IPS-11a (cell line): Measurements from ENCODE around the gene ANKRD40.
"Not testable (repeated sequence)": the region's sequence is repeated elsewhere in the genome, so short reads cannot be mapped to it uniquely, and the experiment has no call there.

Experiments used
- H3K4me3 ChIP-seq: one replicate; pipeline ENCODE4 v1.5.1; 2013; ENCODE audit warnings: low read depth, low read length, control low read depth

The ANKRD40 gene

GRCh38 chr17:50686494-50687199 is 21.1 kb downstream of the ANKRD40 start:
- no peak overlapping the region for H3K4me3 ChIP-seq

- no peak overlapping the region for H3K4me3 ChIP-seq
Measured at GRCh38 chr17:50685691-50686493, 21.8 kb downstream of the ANKRD40 start.

GRCh38 chr17:50685334-50685665 is 22.4 kb downstream of the ANKRD40 start:
- H3K4me3 ChIP-seq, result no peak overlapping the region

GRCh38 chr17:50684612-50685333 is 22.9 kb downstream of the ANKRD40 start:
- no peak overlapping the region for H3K4me3 ChIP-seq

GRCh38 chr17:50684288-50684611 is 23.5 kb downstream of the ANKRD40 start:
- no peak overlapping the region for H3K4me3 ChIP-seq

GRCh38 chr17:50683434-50684287 is 24.1 kb downstream of the ANKRD40 start:
- no peak overlapping the region for H3K4me3 ChIP-seq

- H3K4me3 ChIP-seq, result no peak overlapping the region
Measured at GRCh38 chr17:50682938-50683337, 24.8 kb downstream of the ANKRD40 start.

- H3K4me3 ChIP-seq, result no peak overlapping the region
Measured at GRCh38 chr17:50682441-50682840, 25.3 kb downstream of the ANKRD40 start.

GRCh38 chr17:50681263-50682200 is 26.2 kb downstream of the ANKRD40 start:
- no peak overlapping the region for H3K4me3 ChIP-seq

- not testable (repeated sequence) for H3K4me3 ChIP-seq
Measured at GRCh38 chr17:50680543-50681262, 27.0 kb downstream of the ANKRD40 start.

- H3K4me3 ChIP-seq, result no peak overlapping the region
Measured at GRCh38 chr17:50680126-50680525, 27.6 kb downstream of the ANKRD40 start.

GRCh38 chr17:50679008-50679544 is 28.6 kb downstream of the ANKRD40 start:
- H3K4me3 ChIP-seq, result no peak overlapping the region

- no peak overlapping the region for H3K4me3 ChIP-seq
Measured at GRCh38 chr17:50677851-50678375, 29.8 kb downstream of the ANKRD40 start.

GRCh38 chr17:50676065-50676975 is 31.4 kb downstream of the ANKRD40 start:
- no peak overlapping the region for H3K4me3 ChIP-seq

- no peak overlapping the region for H3K4me3 ChIP-seq
Measured at GRCh38 chr17:50675627-50676026, 32.1 kb downstream of the ANKRD40 start.

- no peak overlapping the region for H3K4me3 ChIP-seq
Measured at GRCh38 chr17:50675190-50675589, 32.5 kb downstream of the ANKRD40 start.

GRCh38 chr17:50672831-50673551 is 34.7 kb downstream of the ANKRD40 start:
- no peak overlapping the region for H3K4me3 ChIP-seq
